ENCODE results near the gene ZBTB40.

GRCh38 chr1:22563671-22564602, 112.3 kb downstream of the ZBTB40 start:
- TF ChIP-seq RELA (IDR thresholded peaks at IDR 0.05; ENCODE audit: borderline replicate concordance, partially characterized antibody) (no peak), CTCF (IDR thresholded peaks at IDR 0.05 in 2 of 3, conservative IDR thresholded peaks at IDR 0.05 in 1 of 3; ENCODE audit: control insufficient read depth in 2 of 3, extremely low read depth in 1 of 3, insufficient read depth in 1 of 3, low read depth in 3 of 3, low read length in 3 of 3) (no peak), RFX5 (IDR thresholded peaks at IDR 0.05; ENCODE audit: low read depth, low read length) (no peak), CEBPB (IDR thresholded peaks at IDR 0.05; ENCODE audit: borderline replicate concordance in 1 of 2, low read depth in 2 of 2, low read length in 2 of 2) (no peak), POLR2A (IDR thresholded peaks at IDR 0.05; ENCODE audit: low read depth, low read length) (no peak), TAF1 (IDR thresholded peaks at IDR 0.05; ENCODE audit: borderline replicate concordance, low read depth, low read length) (no peak), ETV6 (conservative IDR thresholded peaks at IDR 0.05 in 1 of 2, IDR thresholded peaks at IDR 0.05 in 1 of 2; ENCODE audit: borderline replicate concordance in 1 of 2, low read depth in 1 of 2) (no peak), SREBF2 (IDR thresholded peaks at IDR 0.05; ENCODE audit: low read length) (no peak), JUND (IDR thresholded peaks at IDR 0.05; ENCODE audit: low read depth, low read length) (no peak)

Data from GM12878 (cell line).